ENCODE measurements around the gene SNED1. TPM values are rescaled to one million over a fixed set of nuclear protein-coding genes. Genes with fewer than 3 reads are reported as not detected.

SNED1 gene
- total and polyA plus RNA-seq, 4 donors = 0.65 to 18.1 (median 2.8) TPM

- WGBS = 83% methylated on average over 14 of the region's 14 CpGs
- Histone ChIP-seq H3K9me3 (ENCODE audit: control insufficient read depth in 4 of 4, low read length in 3 of 4) (no peaks in the 10 kb centered on the region), H3K27me3 (ENCODE audit: control insufficient read depth in 4 of 4, insufficient read depth in 4 of 4, low read length in 3 of 4) (no peaks in the 10 kb centered on the region), H3K9ac (ENCODE audit: low read depth in 1 of 2, low read length in 2 of 2) (no peak overlapping the region), H3K27ac (ENCODE audit: low read depth in 1 of 2, low read length in 2 of 2) (no peak overlapping the region), H3K36me3 (ENCODE audit: control insufficient read depth in 4 of 4, insufficient read depth in 3 of 4, low read depth in 1 of 4, low read length in 3 of 4) (no peaks in the 10 kb centered on the region), H3K4me3 (ENCODE audit: low read depth in 1 of 3, low read length in 3 of 3) (no peak overlapping the region), H3K4me1 (ENCODE audit: control insufficient read depth in 4 of 4, insufficient read depth in 4 of 4, low read length in 3 of 4) (no peaks in the 10 kb centered on the region)
- TF ChIP-seq RXRA (IDR thresholded peaks at IDR 0.05) = no peak
- no peak for TF ChIP-seq SP1 (IDR thresholded peaks at IDR 0.05)
- TF ChIP-seq RAD21 (IDR thresholded peaks at IDR 0.05) = no peak
- no peak for TF ChIP-seq HNF4A (conservative IDR thresholded peaks at IDR 0.05)
- no peak for TF ChIP-seq EGR1 (IDR thresholded peaks at IDR 0.05; ENCODE audit: low read depth in 2 of 2)
- TF ChIP-seq FOXA2 (IDR thresholded peaks at IDR 0.05) = no peak
- TF ChIP-seq CTCF (IDR thresholded peaks at IDR 0.05; ENCODE audit: low read depth, low read length, missing input control) = no peak
- DNase-seq (ENCODE audit: low spot score) = peak; percentile 19
Measured at GRCh38 chr2:240952496-240953246, 45.7 kb upstream of the SNED1 start.

- DNase-seq (ENCODE audit: low spot score) = peak; percentile 27
- TF ChIP-seq FOXA1 (IDR thresholded peaks at IDR 0.05) (no peak), ZBTB33 (IDR thresholded peaks at IDR 0.05) (no peak), HNF4G (IDR thresholded peaks at IDR 0.05) (no peak), SP1 (IDR thresholded peaks at IDR 0.05) (no peak), NR2F2 (IDR thresholded peaks at IDR 0.05) (no peak), MAX (IDR thresholded peaks at IDR 0.05) (no peak), FOXA2 (IDR thresholded peaks at IDR 0.05) (no peak), EGR1 (IDR thresholded peaks at IDR 0.05; ENCODE audit: low read depth in 2 of 2) (no peak), HNF4A (conservative IDR thresholded peaks at IDR 0.05) (no peak), REST (IDR thresholded peaks at IDR 0.05) (no peak), ATF3 (IDR thresholded peaks at IDR 0.05) (no peak), JUND (IDR thresholded peaks at IDR 0.05) (no peak)
- Histone ChIP-seq H3K27ac (ENCODE audit: low read depth in 1 of 2, low read length in 2 of 2) (no peak overlapping the region), H3K9ac (ENCODE audit: low read depth in 1 of 2, low read length in 2 of 2) (no peak overlapping the region), H3K9me3 (ENCODE audit: control insufficient read depth in 4 of 4, low read length in 3 of 4) (no peaks in the 10 kb centered on the region), H3K4me1 (ENCODE audit: control insufficient read depth in 4 of 4, insufficient read depth in 4 of 4, low read length in 3 of 4) (no peaks in the 10 kb centered on the region), H3K36me3 (ENCODE audit: control insufficient read depth in 4 of 4, insufficient read depth in 3 of 4, low read depth in 1 of 4, low read length in 3 of 4) (no peaks in the 10 kb centered on the region), H3K4me3 (ENCODE audit: low read depth in 1 of 3, low read length in 3 of 3) (no peak overlapping the region), H3K27me3 (ENCODE audit: control insufficient read depth in 4 of 4, insufficient read depth in 4 of 4, low read length in 3 of 4) (no peaks in the 10 kb centered on the region)
- WGBS = 87% methylated on average over 14 of the region's 14 CpGs
Measured at GRCh38 chr2:240953426-240954410, 44.7 kb upstream of the SNED1 start.
